Measurements from ENCODE around the gene WNT9A. TPM values are rescaled to one million over a fixed set of nuclear protein-coding genes. Genes with fewer than 3 reads are reported as not detected.
"Not testable (repeated sequence)": the region's sequence is repeated elsewhere in the genome, so short reads cannot be mapped to it uniquely, and the experiment has no call there.

The WNT9A gene
- total and polyA plus RNA-seq, 2 of the 4 experiments (the other 2 are of a cell fraction) = 0.18 to 0.36 TPM

DNA sequence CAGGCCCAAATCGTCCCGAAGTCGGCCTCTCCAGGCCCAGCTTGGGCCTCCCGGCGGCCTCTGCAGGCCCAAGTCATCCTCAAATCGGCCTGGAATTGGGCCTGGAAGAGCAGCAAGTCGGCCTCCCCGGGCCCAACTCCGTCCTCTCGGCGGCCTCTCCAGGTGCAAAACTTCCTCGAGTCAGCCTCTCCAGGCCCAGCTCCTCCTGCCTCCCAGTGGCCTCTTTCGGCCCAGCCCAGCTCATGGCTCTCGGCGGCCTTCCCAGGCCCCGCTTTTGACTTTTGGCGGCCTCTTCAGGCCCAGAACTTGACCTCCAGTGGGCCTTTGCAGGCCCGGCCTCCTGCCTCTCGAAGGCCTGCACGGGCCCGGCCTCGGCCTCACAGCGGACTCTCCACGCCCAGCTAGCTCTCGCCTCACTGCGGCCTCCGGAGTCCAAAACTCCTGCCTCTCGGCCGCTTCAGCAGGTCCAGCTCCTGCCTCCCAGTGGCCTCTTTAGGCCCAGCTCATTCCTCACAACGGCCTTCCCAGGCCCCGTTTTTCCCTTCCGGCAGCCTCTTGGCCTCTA lies 26.1 kb upstream of the WNT9A start:
- H2BK5ac ChIP-seq (ENCODE audit: low read depth, low read length, poor library complexity, severe bottlenecking); H4K5ac ChIP-seq (ENCODE audit: low read depth, low read length); H3K79me1 ChIP-seq (ENCODE audit: low read depth in 1 of 2, low read length in 2 of 2); H3K9ac ChIP-seq (ENCODE audit: low read depth, low read length); ATAC-seq (ENCODE audit: low read depth); H2AK5ac ChIP-seq (ENCODE audit: low read depth, low read length); in situ Hi-C loops (cut with MboI; ENCODE audit: low sequenced_read_pairs); dilution Hi-C loops (cut with HindIII; ENCODE audit: low sequenced_read_pairs, unreplicated experiment); CTCF ChIA-PET; H3K9me3 ChIP-seq (ENCODE audit: control insufficient read depth, insufficient read depth, low read length); H3K23ac ChIP-seq (ENCODE audit: low read depth, low read length); H3K36me3 ChIP-seq (ENCODE audit: control insufficient read depth, insufficient read depth, low read length); H2BK15ac ChIP-seq (ENCODE audit: low read depth, low read length); H3K27ac ChIP-seq (ENCODE audit: insufficient read depth, low read length); POLR2A ChIA-PET (ENCODE audit: unreplicated experiment); intact Hi-C loops (cut with micrococcal nuclease); H2AK9ac ChIP-seq (replicated peaks; ENCODE audit: low read depth, low read length, poor library complexity); H3K56ac ChIP-seq (ENCODE audit: extremely low read depth, insufficient read depth, low read length); H2BK20ac ChIP-seq (ENCODE audit: low read depth, low read length); H3K4me2 ChIP-seq (ENCODE audit: low read depth, low read length); DNase-seq; BruUV-seq (replicated peaks); H3K4me3 ChIP-seq (ENCODE audit: insufficient read depth, low read depth, low read length); H3K27me3 ChIP-seq (ENCODE audit: control insufficient read depth, insufficient read depth, low read length); H4K20me1 ChIP-seq (ENCODE audit: insufficient read depth, low read length); H3K4me1 ChIP-seq (ENCODE audit: control insufficient read depth, insufficient read depth, low read length); H3K4ac ChIP-seq (ENCODE audit: low read depth, low read length); H4K91ac ChIP-seq (ENCODE audit: insufficient read depth, low read depth, low read length); H3K14ac ChIP-seq (replicated peaks; ENCODE audit: low read depth, low read length); H2BK120ac ChIP-seq (ENCODE audit: low read depth, low read length); H4K8ac ChIP-seq (ENCODE audit: low read depth in 2 of 2, low read length in 2 of 2); H3K18ac ChIP-seq (ENCODE audit: low read depth, low read length); H2AFZ ChIP-seq (replicated peaks; ENCODE audit: low read length, poor library complexity); H3K9me1 ChIP-seq (ENCODE audit: insufficient read depth, low read length): not testable (repeated sequence)
- WGBS, 2 experiments (ENCODE audit: extremely low coverage in 2 of 2, insufficient read length in 1 of 2) = 93% methylated on average over 6 of the region's 32 CpGs; no CpG with 5 or more reads in 1 of the 2 experiments

GRCh38 chr1:227972843-227973374 lies 25.2 kb upstream of the WNT9A start:
- H3K4me1 ChIP-seq (ENCODE audit: control insufficient read depth, insufficient read depth, low read length); H3K9me3 ChIP-seq (ENCODE audit: control insufficient read depth, insufficient read depth, low read length); H4K91ac ChIP-seq (ENCODE audit: insufficient read depth, low read depth, low read length); H3K18ac ChIP-seq (ENCODE audit: low read depth, low read length); dilution Hi-C loops (cut with HindIII; ENCODE audit: low sequenced_read_pairs, unreplicated experiment); H3K27me3 ChIP-seq (ENCODE audit: control insufficient read depth, insufficient read depth, low read length); in situ Hi-C loops (cut with MboI; ENCODE audit: low sequenced_read_pairs); H2BK20ac ChIP-seq (ENCODE audit: low read depth, low read length); H4K8ac ChIP-seq (ENCODE audit: low read depth in 2 of 2, low read length in 2 of 2); H2AFZ ChIP-seq (replicated peaks; ENCODE audit: low read length, poor library complexity); H2BK120ac ChIP-seq (ENCODE audit: low read depth, low read length); H3K79me1 ChIP-seq (ENCODE audit: low read depth in 1 of 2, low read length in 2 of 2); H3K4me3 ChIP-seq (ENCODE audit: insufficient read depth, low read depth, low read length); H2AK5ac ChIP-seq (ENCODE audit: low read depth, low read length); H3K23ac ChIP-seq (ENCODE audit: low read depth, low read length); H3K4me2 ChIP-seq (ENCODE audit: low read depth, low read length); DNase-seq; CTCF ChIA-PET; H2BK15ac ChIP-seq (ENCODE audit: low read depth, low read length); H4K5ac ChIP-seq (ENCODE audit: low read depth, low read length); H3K56ac ChIP-seq (ENCODE audit: extremely low read depth, insufficient read depth, low read length); H3K9me1 ChIP-seq (ENCODE audit: insufficient read depth, low read length); BruUV-seq (replicated peaks); ATAC-seq (ENCODE audit: low read depth); POLR2A ChIA-PET (ENCODE audit: unreplicated experiment); H3K9ac ChIP-seq (ENCODE audit: low read depth, low read length); H3K14ac ChIP-seq (replicated peaks; ENCODE audit: low read depth, low read length); H4K20me1 ChIP-seq (ENCODE audit: insufficient read depth, low read length); H2AK9ac ChIP-seq (replicated peaks; ENCODE audit: low read depth, low read length, poor library complexity); H3K4ac ChIP-seq (ENCODE audit: low read depth, low read length); intact Hi-C loops (cut with micrococcal nuclease); H3K27ac ChIP-seq (ENCODE audit: insufficient read depth, low read length); H3K36me3 ChIP-seq (ENCODE audit: control insufficient read depth, insufficient read depth, low read length); H2BK5ac ChIP-seq (ENCODE audit: low read depth, low read length, poor library complexity, severe bottlenecking): not testable (repeated sequence)
- 70% methylated on average over 11 of the region's 22 CpGs; no CpG with 5 or more reads in 1 of the 2 experiments for WGBS, 2 experiments (ENCODE audit: extremely low coverage in 2 of 2, insufficient read length in 1 of 2)
